ENCODE data around the gene MAN1B1.

Gene MAN1B1

GRCh38 chr9:137069508-137070091 is 17.2 kb upstream of the MAN1B1 start:
- FAIRE-seq: no peak

GRCh38 chr9:137070201-137070905 is 16.4 kb upstream of the MAN1B1 start, which contains the start of gene SAPCD2:
Gene SAPCD2 (minus strand): TSS chr9:137070557. CDS start chr9:137070460, 97 bp downstream.
- FAIRE-seq: peak; percentile 96

GRCh38 chr9:137070906-137071275 is 15.9 kb upstream of the MAN1B1 start:
- no peak for FAIRE-seq

- no peak for FAIRE-seq
Measured at GRCh38 chr9:137071282-137071681, 15.5 kb upstream of the MAN1B1 start.

GRCh38 chr9:137073992-137074399 is 12.8 kb upstream of the MAN1B1 start:
- no peak for FAIRE-seq

GRCh38 chr9:137074657-137075274 is 12.0 kb upstream of the MAN1B1 start:
- FAIRE-seq: no peak

GRCh38 chr9:137075275-137075775 is 11.5 kb upstream of the MAN1B1 start:
- FAIRE-seq: no peak

- FAIRE-seq: no peak
Measured at GRCh38 chr9:137076636-137077009, 10.2 kb upstream of the MAN1B1 start.

GRCh38 chr9:137077010-137077747 is 9.6 kb upstream of the MAN1B1 start, which contains the start of gene UAP1L1:
Gene UAP1L1 (plus strand): TSS chr9:137077517. CDS start chr9:137077533, 16 bp downstream.
- no peak for FAIRE-seq

GRCh38 chr9:137077758-137078693 is 8.8 kb upstream of the MAN1B1 start:
- FAIRE-seq: no peak

GRCh38 chr9:137078701-137079400 is 7.9 kb upstream of the MAN1B1 start:
- FAIRE-seq: no peak

GRCh38 chr9:137079401-137079787 is 7.4 kb upstream of the MAN1B1 start:
- FAIRE-seq: no peak

- no peak for FAIRE-seq
Measured at GRCh38 chr9:137080260-137081122, 6.3 kb upstream of the MAN1B1 start.

- FAIRE-seq: no peak
Measured at GRCh38 chr9:137082222-137082924, 4.4 kb upstream of the MAN1B1 start.

- FAIRE-seq: no peak
Measured at GRCh38 chr9:137082925-137083290, 3.9 kb upstream of the MAN1B1 start.

- peak; percentile 93 for FAIRE-seq
Measured at GRCh38 chr9:137083394-137084004, 3.3 kb upstream of the MAN1B1 start.

- FAIRE-seq: no peak
Measured at GRCh38 chr9:137084526-137084925, 2.3 kb upstream of the MAN1B1 start.

GRCh38 chr9:137085920-137086530 is 760 bp upstream of the MAN1B1 start:
- FAIRE-seq: no peak

- FAIRE-seq: no peak
Measured at GRCh38 chr9:137087409-137087925, 682 bp downstream of the MAN1B1 start.

Data from G401.6 (cell line).